HG03571 (cell line): Measurements from ENCODE around the gene JMJD8.
A peak's percentile ranks its signal among the peaks of the same experiment; 100 is the strongest.

Experiments used
- ATAC-seq: cut with Tn5 transposase; IDR thresholded peaks from one replicate; pipeline ENCODE4 v1.9.1; 2021; ENCODE audit not compliant: unreplicated experiment

The JMJD8 gene, protein sequence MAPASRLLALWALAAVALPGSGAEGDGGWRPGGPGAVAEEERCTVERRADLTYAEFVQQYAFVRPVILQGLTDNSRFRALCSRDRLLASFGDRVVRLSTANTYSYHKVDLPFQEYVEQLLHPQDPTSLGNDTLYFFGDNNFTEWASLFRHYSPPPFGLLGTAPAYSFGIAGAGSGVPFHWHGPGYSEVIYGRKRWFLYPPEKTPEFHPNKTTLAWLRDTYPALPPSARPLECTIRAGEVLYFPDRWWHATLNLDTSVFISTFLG

DNA sequence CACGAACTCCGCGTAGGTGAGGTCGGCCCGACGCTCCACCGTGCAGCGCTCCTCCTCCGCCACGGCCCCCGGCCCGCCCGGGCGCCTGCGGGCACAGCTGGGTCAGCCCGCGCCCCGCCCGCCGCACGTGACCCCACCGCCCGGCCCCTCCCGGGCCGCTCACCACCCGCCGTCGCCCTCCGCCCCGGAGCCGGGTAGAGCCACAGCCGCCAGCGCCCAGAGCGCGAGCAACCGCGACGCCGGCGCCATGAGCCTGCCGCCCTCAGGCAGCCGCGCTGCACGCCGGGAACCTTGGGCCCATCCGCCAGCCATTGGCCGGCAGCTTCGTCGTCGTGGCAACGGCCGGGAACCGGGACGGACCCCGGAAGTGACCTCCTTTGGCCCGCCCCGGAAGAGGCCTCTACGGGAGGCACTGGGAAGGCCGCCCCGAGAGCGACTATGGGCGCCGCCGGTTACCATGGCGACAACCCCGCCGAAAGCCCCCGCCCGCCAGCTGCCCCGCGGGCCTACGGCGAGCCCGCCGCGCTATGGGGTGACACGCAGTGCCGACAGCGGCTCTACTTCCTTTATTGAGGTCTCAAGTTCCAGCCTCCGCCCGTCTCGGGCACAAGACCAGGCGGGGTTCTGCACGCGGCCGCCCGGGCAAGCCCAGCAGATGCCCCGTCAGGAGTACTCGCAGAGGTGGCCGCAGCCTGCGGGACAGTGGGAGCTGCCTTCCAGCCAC, at the start of gene JMJD8:
Gene JMJD8, minus strand, starts transcription at position 264 of the 724 bp plus-strand sequence. Its CDS starts 15 bp downstream, at position 249.
- ATAC-seq: peak; percentile 46

DNA sequence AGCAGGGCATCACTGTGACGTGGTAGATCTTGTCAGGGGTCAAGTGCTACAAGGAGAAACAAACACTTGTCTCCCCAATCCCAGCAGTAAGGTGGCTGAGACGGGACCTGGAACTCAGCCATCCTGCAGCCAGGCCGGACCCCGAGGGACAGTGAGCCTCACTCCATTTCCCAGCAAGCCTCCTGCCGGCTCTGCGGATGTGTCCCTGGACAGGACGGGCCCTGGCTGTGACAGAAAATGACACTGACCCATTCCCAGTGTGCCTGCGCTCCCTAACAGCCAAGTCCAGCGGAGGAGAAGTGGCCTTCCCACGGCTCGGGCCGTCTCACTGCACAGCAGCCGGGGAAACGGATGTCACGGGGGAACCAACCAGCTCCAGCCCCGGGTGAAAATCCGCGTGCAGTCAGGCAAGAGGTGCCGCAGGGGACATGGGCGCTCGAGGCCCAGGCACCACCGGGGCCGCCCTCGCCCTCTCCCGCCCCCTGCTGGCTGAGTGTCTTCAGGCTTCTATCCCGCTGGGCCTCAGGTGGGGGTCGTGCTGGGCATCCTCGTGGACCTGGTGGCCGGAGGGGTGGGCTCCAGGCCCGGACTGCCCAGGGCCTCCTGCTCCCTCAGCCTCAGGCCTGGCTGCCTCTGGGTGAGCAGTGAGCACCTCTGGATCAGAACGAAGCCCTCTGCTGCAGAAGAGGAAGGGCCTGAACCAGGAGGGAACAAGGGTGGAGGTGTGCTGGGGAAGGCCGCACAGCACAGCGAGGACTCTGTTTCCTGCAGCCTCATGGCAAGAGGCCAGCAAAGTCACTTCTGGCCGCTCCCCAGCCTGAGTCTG, 49.5 kb upstream of the JMJD8 start:
- no peak for ATAC-seq

DNA sequence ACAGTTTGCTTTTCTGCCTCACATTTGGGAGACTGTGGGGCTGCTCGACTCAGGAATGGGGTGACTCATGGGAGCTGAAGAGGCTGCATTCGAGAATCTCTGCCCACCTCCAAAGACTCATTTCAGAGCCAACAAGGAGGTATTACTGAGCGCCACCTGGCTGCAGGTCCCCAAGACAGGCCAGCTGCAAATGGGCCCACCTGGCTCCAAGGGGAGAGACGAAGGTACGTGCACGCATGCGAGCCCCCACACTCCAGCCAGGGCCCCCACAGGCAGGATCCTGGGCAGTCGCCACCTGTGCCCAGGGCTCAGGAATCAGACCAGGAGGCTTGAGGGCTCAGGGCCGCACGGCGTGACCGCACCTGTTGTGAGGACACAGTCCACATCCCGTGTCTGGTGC, 48.8 kb upstream of the JMJD8 start:
- no peak for ATAC-seq

DNA sequence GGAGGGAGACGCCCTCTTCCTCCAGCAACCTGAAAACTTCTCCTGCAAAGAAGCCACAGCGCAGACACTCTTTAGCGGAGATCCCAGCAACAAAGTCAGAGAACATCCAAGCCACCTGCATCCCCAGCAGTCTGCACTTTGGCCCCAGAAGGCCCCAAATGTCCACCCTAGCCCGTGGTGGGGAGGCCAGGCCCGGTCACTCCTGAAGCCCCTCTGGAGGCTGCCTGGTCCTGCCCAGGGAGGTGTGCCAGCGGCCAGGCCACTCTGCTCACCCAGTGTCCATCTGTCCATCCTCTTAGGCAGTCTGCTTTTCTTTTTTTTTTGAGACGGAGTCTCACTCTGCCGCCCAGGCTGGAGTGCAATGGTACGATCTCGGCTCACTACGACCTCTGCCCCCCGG, 48.2 kb upstream of the JMJD8 start:
- ATAC-seq: no peak

DNA sequence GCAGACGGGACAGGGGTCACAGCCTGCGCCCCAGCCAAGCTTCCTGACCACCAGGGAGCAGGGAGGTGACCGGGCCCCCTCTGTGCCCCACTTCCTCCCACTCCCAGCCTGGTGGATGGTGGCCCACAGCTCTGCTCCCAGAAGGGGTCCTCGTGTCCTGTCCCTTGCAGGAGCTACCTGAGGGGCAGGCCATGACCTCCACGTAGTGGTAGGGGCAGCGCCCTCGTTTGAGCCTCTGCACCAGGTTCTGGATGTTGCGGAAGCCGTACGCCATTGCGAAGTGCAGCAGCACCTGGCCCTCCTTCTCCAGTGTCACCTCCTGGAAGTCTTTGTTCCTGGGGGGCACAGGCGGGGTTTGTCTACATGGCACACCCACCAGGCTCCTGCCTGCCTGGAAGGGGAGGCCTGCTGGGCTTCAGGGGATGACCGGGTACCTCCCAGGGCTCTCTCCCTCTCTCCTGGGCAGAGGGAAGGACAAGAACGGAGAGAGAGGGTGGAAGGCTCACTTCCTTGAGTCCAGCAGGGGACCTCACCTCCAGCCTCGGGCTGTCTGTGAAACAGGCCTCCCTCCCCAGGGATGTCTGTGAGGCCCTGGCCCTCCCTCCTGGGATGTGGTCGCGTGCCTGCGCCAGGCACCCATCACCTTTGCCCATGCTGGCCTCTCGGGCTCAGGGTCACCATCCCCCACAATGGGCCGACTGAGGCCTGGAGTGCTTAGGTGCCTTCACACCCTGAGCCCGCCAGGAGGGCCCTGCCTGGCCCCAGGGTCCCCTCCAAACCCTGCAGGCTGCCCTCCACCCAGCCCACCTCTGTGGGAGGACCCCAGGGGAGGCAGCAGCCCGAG, 46.8 kb upstream of the JMJD8 start:
- ATAC-seq: no peak

DNA sequence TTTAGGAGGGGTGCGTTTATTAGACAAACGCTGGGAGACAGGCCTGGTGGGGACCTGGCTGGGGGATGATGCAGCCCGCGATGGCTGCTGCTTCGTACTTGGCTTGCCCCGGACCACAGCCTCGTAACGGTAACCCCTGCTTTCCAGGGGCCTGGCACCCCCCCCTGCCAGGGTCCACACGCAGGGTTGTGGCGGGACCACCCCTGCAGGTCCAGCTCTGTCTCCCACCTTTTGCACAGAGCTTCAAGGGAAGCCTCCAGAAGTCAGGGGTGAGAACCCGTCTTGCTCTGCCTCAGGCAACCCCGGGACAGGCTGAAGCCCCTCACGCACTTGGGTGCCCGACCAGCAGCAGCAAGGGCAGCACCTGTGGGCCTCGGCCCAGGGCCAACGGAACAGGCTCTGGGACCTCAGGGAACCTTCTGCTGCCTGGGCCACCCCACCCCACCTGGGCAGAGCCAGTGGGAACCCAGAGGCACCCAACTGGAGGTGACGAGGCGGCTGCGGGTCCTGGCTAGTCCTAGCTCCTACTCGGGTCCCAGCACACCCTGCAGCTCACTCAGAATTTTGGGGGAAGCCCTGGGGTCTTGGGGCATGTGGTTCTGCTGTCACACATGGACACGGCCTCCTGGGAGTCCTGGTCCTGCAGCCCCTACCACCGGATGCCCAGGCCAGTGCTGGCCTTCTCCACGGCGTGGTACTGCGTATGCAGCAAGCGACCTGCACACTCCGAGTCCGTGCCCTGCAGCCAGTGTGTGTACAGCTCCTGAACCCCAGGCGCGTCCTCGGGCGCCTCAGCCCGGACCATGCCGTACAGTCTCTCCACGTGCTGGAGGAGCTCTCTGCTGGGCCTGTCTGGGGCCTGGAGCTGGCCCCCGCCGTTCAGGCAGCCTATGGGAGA, 45.9 kb upstream of the JMJD8 start:
- no peak for ATAC-seq

DNA sequence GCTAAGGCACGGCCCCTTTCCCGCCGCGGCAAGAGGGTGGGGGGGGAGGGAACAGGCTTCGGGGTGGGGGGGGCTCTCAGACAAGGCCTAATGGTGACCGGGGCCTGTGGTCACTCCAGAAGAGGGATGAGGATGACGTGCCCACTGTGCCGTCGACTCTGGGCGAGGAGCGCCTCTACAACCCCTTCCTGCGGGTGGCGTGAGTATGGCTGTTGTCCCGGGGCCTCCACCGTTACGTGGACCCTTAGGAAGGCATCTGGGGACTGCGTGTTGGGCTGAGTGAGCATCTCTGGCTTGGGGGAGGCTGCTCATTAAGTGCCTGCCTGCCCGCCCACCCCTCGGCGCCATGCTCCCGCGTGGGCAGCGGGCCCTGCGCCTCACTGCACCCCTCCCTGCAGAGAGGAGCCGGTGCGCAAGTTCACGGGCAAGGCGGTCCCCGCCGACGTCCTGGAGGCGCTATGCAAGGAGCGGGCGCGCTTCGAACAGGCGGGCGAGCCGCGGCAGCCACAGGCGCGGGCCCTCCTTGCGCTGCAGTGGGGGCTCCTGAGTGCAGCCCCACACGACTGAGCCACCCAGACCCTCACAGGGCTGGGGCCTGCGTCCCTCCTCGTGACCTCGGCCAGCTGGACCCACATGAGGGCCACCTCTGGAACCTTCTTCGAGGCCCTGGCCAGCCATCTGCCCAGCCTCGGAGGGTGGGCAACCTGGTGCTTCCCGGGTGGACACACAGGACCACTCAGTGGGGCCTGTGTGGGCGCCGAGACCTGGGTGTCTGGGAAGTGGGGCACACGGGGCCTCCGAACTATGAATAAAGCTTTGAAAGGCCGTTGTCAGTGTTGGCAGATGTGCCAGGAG, 45.0 kb upstream of the JMJD8 start:
- no peak for ATAC-seq

DNA sequence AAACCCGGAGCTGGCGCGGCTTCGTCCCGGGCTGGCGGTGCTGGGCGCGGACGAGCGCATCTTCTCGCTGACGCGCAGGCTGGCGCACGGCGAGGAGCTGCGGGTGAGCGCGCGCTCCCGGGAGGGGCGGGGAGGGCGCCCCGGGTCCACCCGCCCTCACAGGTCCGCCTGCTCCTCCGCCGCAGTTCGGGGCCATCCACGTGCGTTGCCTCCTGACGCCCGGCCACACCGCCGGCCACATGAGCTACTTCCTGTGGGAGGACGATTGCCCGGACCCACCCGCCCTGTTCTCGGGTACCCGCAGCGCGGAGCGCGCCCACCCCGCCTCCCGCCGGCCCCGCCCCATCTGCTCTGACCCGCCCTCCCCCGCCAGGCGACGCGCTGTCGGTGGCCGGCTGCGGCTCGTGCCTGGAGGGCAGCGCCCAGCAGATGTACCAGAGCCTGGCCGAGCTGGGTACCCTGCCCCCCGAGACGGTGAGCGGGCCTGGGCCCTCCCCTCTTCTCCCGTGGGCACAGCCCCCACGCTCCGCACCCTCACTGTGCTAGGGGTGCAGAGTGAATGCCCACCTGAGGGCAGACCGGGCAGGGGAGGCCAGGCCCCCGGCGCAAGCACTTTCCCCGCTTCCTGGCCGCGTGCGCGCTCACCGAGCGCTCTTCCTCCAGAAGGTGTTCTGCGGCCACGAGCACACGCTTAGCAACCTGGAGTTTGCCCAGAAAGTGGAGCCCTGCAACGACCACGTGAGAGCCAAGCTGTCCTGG, 44.2 kb upstream of the JMJD8 start:
- peak; percentile 30 for ATAC-seq

DNA sequence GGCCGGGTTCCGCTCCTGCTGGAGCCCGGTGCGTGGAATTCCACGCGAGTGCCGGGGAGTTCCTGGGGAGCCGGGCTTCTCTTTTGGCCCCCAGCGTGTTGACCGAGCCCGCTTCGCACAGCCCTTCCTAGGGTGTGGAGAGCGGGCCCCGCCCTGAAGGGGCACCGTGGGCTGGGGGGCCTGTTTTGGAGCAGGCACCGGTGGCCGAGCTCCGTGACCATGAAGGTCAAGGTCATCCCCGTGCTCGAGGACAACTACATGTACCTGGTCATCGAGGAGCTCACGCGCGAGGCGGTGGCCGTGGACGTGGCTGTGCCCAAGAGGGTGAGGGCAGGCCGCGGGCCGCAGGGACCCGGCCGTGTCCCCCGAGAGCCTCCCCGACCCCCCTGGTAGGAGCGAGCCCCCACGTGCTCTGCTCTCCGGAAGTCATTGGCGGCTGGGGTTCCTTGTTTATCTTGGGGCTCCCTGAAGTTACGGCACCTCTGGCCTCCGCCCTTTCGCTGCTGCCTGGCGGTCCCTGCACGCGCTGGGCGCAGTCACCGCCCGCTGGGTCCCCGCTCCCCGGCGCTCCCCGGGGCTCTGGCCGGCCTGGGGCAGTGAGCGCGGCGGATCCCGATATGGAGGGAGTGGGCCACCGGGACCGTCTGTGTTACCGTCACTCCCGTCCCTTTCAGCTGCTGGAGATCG, 43.3 kb upstream of the JMJD8 start:
- no peak for ATAC-seq

DNA sequence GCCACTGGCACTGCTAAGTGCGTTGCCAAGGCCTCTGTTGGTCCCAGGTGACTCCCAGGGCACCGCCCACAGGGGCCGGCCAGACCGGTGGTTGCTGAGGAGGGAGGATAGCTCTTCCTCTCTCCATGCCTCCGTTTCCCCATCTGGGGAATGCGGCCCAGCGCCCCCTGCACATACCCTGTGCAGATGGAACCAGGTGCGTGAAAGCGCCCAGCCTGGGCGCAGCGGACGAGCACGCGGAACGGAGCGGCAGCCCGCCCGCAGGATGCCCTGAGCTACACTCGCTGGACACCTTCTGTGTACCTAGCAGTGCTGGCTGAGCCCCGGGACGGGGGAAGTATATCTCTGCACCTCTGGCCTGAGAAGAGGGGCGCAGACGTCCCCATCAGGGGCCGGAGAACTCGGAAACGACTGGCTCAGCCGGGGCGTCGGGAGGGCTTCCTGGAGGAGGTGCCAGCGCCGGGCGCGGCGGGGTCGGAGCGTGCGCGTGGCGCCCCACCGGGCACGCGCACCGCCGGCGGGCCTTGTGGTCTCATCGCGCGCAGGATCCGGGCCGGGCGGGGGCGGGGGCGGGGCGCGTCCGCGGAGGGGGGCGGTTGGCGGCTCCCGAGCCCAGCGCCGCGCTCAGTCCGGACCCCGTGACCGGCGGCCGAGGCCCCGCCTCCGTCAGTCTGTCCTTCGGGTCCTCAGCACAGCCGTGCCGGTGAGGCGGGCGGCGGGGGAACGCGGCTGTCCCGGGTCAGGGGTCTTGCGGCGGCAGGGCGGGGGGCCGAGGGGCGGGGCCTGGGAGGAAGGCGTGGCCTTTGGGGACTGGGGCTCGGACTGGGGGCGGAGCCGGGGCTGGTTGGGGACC, 42.5 kb upstream of the JMJD8 start, which contains the start of the genes CCDC78 and HAGHL:
Gene CCDC78, minus strand, starts transcription at position 6 of the 853 bp plus-strand sequence. CDS start 76 bp downstream, outside the sequence.
Gene HAGHL, plus strand, starts transcription at position 669 of the 853 bp plus-strand sequence. CDS start 404 bp downstream, outside the sequence.
- no peak for ATAC-seq

DNA sequence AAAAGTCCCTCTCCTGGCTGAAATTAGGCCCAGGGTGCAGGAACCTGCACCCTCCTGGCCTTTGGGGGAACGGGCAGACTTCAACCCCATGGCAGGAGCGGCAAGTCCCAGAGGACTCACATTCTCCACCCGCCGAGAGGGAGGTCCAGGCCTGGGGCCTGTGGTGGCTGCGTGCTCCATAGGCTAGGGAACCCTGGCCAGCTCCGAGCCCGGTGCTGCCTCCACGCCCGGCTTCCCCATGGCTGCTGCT, 42.0 kb upstream of the JMJD8 start:
- no peak for ATAC-seq

DNA sequence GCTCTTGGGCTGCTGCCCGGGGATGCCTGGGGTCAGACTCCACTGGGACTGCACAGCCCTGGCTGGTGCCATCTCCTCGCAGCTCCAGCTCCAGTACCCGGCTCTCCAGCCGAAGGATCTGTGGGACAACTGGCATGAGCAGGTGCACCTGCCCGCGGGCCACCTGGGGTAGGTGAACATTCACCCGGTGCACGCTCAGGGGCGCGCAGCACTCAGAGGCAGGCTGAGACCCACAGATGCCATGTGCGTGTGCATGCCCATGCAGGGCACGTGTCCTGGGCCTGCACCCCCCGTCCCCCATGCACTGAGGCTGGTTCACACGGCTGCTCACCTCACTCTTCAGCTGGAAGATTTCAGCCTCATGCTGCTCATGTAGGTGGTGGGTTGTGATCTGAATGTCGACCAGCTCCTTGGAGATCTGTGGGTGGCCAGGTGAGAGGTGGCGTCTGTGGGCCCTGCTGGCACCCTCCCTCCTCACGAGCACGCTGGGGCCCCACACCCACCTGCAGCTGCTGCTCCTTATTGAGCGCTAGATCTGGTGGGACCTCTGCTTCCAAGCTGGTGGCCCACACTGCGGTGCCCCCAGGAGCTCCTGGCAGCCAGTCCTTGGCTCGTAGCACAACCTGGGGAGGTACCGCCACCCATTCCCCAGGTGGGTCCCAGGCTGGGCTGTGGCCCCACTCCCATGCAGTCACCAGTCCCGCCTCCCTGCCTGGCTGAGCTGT, 41.5 kb upstream of the JMJD8 start:
- ATAC-seq: no peak

DNA sequence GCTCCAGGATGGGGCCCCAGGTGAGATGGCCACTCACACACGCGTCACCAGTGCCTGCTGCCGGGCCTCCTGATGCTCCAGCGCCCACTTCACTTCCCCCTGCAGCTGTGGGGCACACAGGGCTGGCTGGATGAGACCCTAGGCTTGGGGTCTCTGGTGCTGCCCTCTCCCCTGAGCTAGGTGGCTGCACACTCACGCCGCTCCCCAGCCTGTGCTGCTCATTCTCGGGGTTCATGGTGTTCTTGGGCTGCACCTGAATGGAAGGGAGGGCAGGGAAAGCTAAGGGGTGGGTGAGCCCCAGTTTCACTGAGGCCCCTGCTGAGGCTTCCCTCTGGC, 40.9 kb upstream of the JMJD8 start:
- no peak for ATAC-seq

DNA sequence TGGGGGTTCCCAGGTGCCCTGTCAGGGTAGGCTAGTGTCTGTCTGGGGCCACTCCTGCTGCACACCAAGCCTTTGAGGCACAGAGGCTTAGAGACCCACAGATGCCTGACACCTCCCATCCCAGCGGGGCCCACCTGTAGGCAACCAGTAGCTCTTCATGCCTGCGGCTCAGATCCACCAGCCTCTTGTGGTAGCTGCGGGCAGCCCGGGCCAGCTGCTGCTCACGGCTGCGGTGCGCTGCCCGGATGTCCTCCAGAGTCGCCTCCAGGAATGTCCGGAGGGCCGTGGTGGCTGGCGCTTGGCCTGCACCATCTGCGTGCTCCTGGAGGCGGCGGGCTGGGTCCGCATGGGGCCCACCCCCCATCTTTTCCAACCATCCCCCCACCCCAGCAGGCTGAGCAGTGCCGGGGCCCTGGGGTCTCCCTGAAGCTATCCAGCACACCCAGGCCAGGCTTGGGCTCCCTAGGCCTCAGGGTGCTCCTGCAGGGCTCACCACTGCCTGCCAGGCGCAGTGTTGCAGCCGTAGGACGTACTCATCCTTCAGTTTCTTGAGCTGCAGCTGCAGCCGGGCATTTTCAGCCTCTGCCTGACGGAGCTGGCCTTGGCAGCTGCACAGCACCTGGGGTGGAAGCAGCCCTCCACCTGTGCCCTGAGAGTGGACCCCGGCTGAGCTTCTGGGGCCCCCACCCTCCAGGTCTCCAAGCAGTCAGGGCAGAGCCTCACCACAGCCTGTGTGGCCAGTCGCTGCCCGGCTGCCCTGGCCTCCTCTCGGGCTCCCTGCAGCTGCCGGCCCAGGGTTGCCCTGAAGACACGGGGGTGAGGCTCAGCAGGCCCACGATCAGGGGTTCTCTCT, 40.3 kb upstream of the JMJD8 start:
- ATAC-seq: no peak

DNA sequence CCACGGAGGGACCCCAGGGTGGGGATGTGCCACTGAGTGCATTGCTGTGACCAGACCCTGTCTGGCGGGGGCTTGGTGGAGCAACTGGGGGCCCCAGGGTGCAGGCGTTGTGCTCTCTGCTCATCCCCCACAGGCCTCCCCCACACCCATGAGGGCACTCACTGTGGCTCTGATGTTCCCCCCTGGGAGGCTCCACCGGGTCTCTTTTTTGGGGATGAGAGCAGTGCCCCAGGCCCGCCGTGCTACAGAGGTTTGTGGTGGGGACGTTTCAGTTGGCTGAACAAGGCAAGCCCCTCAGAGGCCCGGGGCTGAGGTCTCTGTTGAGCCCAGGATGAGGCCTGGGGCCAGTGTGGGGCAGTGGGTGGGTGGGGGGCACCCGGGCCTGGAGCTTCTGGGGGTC, 39.6 kb upstream of the JMJD8 start:
- no peak for ATAC-seq
